HT1080 (cell line): Measurements from ENCODE around the gene TRMT1. TPM values are rescaled to one million over a fixed set of nuclear protein-coding genes. Genes with fewer than 3 reads are reported as not detected.
"Not testable (repeated sequence)": the region's sequence is repeated elsewhere in the genome, so short reads cannot be mapped to it uniquely, and the experiment has no call there.

Source experiments
- DNase-seq: peaks from one replicate; pipeline ENCODE4 v3.0.0-alpha.2; 2015; ENCODE audit warnings: low read depth
- polyA plus RNA-seq, 2 experiments: library from polyadenylated mRNA; depleted of rRNA; stranded (reverse); fragments of >200 nt; gene quantifications; 2 replicates each; pipeline ENCODE4 v1.2.3, GENCODE V29; 2015
- total RNA-seq: library from RNA; depleted of rRNA; stranded (reverse); fragments of >200 nt; shearing (Covaris generic); gene quantifications from 2 replicates; pipeline ENCODE4 v1.2.3, GENCODE V29; 2014; rRNA removed

The TRMT1 gene
- 56.0 and 56.6 TPM in 2 replicates for total RNA-seq
- 23.9 and 25.8 TPM in 2 replicates for polyA plus RNA-seq (2015; cell fraction: cytosol; rRNA removed)
- 170 and 185 TPM in 2 replicates for polyA plus RNA-seq (2015; cell fraction: nucleus; rRNA removed)

GRCh38 chr19:13116282-13117175 is at the start of gene TRMT1:
Gene TRMT1, minus strand, starts transcription at chr19:13116740. Its CDS starts 341 bp downstream, at chr19:13116399.
- peak; percentile 94 for DNase-seq

GRCh38 chr19:13166151-13166550 is 49.6 kb upstream of the TRMT1 start:
- DNase-seq = not testable (repeated sequence)

- DNase-seq = no peak
Observed at GRCh38 chr19:13165162-13165997, 48.8 kb upstream of the TRMT1 start.

- peak; percentile 98 for DNase-seq
Observed at GRCh38 chr19:13164343-13165161, 48.0 kb upstream of the TRMT1 start.

- peak; percentile 96 for DNase-seq
Observed at GRCh38 chr19:13163609-13164342, 47.2 kb upstream of the TRMT1 start.

GRCh38 chr19:13162724-13163608 is 46.4 kb upstream of the TRMT1 start:
- peak; percentile 98 for DNase-seq

GRCh38 chr19:13160557-13160956 is 44.0 kb upstream of the TRMT1 start:
- peak; percentile 54 for DNase-seq

GRCh38 chr19:13159713-13160112 is 43.2 kb upstream of the TRMT1 start:
- DNase-seq = no peak

GRCh38 chr19:13155472-13156359 is 39.2 kb upstream of the TRMT1 start:
- DNase-seq = peak; percentile 84

- DNase-seq = peak; percentile 76
Observed at GRCh38 chr19:13154911-13155471, 38.5 kb upstream of the TRMT1 start.

- DNase-seq = peak; percentile 62
Observed at GRCh38 chr19:13154241-13154778, 37.8 kb upstream of the TRMT1 start.

GRCh38 chr19:13153569-13154240 is 37.2 kb upstream of the TRMT1 start:
- DNase-seq = no peak

GRCh38 chr19:13152974-13153568 is 36.5 kb upstream of the TRMT1 start:
- DNase-seq = peak; percentile 95

- no peak for DNase-seq
Observed at GRCh38 chr19:13152356-13152973, 35.9 kb upstream of the TRMT1 start.

GRCh38 chr19:13151605-13152355 is 35.2 kb upstream of the TRMT1 start:
- peak; percentile 96 for DNase-seq
